Smooth muscle cell (in vitro differentiated cells): Measurements from ENCODE around the gene TNP1. TPM values are rescaled to one million over a fixed set of nuclear protein-coding genes. Genes with fewer than 3 reads are reported as not detected.

Experiments
- DNase-seq: peaks from one replicate; lab custom pipeline; 2025; ENCODE audit not compliant: unreplicated experiment; lab: John Stamatoyannopoulos, UW
- H2AFZ ChIP-seq: fragments of 200-600 bp; sonication (generic); 2 replicates; pipeline ENCODE4 v1.6.0; 2016; ENCODE audit warnings: antibody characterized with exemption, low read depth, mild to moderate bottlenecking
- H3F3A ChIP-seq: fragments of 200-600 bp; sonication (generic); 2 replicates; pipeline ENCODE4 v1.6.0; 2017; ENCODE audit warnings: antibody characterized with exemption, low read depth
- H3K27ac ChIP-seq: fragments of 200-600 bp; sonication (generic); 2 replicates; pipeline ENCODE4 v1.5.1; 2016; ENCODE audit warnings: low read depth, mild to moderate bottlenecking
- H3K27me3 ChIP-seq: fragments of 200-600 bp; sonication (generic); 2 replicates; pipeline ENCODE4 v1.6.1; 2016; ENCODE audit warnings: low read depth, mild to moderate bottlenecking
- H3K36me3 ChIP-seq: fragments of 200-600 bp; sonication (generic); 2 replicates; pipeline ENCODE4 v1.5.1; 2016; ENCODE audit warnings: low read depth
- H3K4me1 ChIP-seq: fragments of 200-600 bp; sonication (generic); 2 replicates; pipeline ENCODE4 v1.5.1; 2016; ENCODE audit warnings: low read depth
- H3K4me2 ChIP-seq: fragments of 200-600 bp; sonication (generic); 2 replicates; pipeline ENCODE4 v1.6.0; 2016; ENCODE audit warnings: mild to moderate bottlenecking
- H3K4me3 ChIP-seq: fragments of 200-600 bp; sonication (generic); 2 replicates; pipeline ENCODE4 v1.5.1; 2016; ENCODE audit warnings: mild to moderate bottlenecking
- H3K79me2 ChIP-seq: fragments of 200-600 bp; sonication (generic); 2 replicates; pipeline ENCODE4 v1.6.0; 2016; ENCODE audit warnings: low read depth, mild to moderate bottlenecking
- H3K9ac ChIP-seq: fragments of 200-600 bp; sonication (generic); 2 replicates; pipeline ENCODE4 v1.6.0; 2016; ENCODE audit warnings: low read depth
- H3K9me3 ChIP-seq: fragments of 200-600 bp; sonication (generic); replicated peaks from 2 replicates; pipeline ENCODE4 v1.5.1; 2016; ENCODE audit warnings: low read depth
- H4K20me1 ChIP-seq: fragments of 200-600 bp; sonication (generic); 2 replicates; pipeline ENCODE4 v1.6.0; 2016; ENCODE audit warnings: low read depth
- CTCF ChIP-seq: fragments of 200-600 bp; sonication (generic); IDR thresholded peaks from 2 replicates; pipeline ENCODE4 v1.5.1; 2017; ENCODE audit warnings: borderline replicate concordance, mild to moderate bottlenecking, antibody characterized with exemption; ENCODE audit not compliant: insufficient read depth, poor library complexity, severe bottlenecking
- WGBS: methylation state at CpG from one replicate; pipeline ENCODE4 v1.1.7; 2016; ENCODE audit warnings: low lambda C conversion rate; 5-methylcytosine and 5-hydroxymethylcytosine counted together
- polyA plus RNA-seq: library from polyadenylated mRNA; unstranded; fragments of >200 nt; fragmentation: Nextera tagmentation; extraction: Ambion mirVana; gene quantifications from 2 replicates; pipeline ENCODE4 v1.2.1, GENCODE V29; 2016
- total RNA-seq: library from RNA; depleted of rRNA; stranded (reverse); fragments of >200 nt; gene quantifications from 2 replicates; pipeline ENCODE4 v1.2.3, GENCODE V29; 2014

TNP1 gene
- total and polyA plus RNA-seq, 2 experiments from 2014 or later: not detected

GRCh38 chr2:216904554-216904953, 44.7 kb upstream of the TNP1 start:
- no peaks in the 10 kb centered on the region for H3K27me3 ChIP-seq
- H3K36me3 ChIP-seq: no peaks in the 10 kb centered on the region
- no peak for DNase-seq
- no peak overlapping the region for H2AFZ ChIP-seq
- H3K9me3 ChIP-seq: no peaks in the 10 kb centered on the region
- no peak overlapping the region for H3K27ac ChIP-seq
- no peak overlapping the region for H3K4me3 ChIP-seq
- no peak for TF ChIP-seq CTCF
- H4K20me1 ChIP-seq: no peaks in the 10 kb centered on the region
- no peaks in the 10 kb centered on the region for H3F3A ChIP-seq
- no peak overlapping the region for H3K4me2 ChIP-seq
- 87% methylated on average over 2 of the region's 2 CpGs for WGBS
- no peaks in the 10 kb centered on the region for H3K4me1 ChIP-seq
- no peaks in the 10 kb centered on the region for H3K79me2 ChIP-seq
- H3K9ac ChIP-seq: no peak overlapping the region

- Histone ChIP-seq H3K4me2 (no peak overlapping the region), H3K4me1 (no peaks in the 10 kb centered on the region), H3K36me3 (no peaks in the 10 kb centered on the region), H4K20me1 (no peaks in the 10 kb centered on the region), H3K4me3 (no peak overlapping the region), H3K9me3 (no peaks in the 10 kb centered on the region), H3K79me2 (no peaks in the 10 kb centered on the region), H3K27me3 (no peaks in the 10 kb centered on the region), H3F3A (no peaks in the 10 kb centered on the region), H2AFZ (no peak overlapping the region), H3K27ac (no peak overlapping the region), H3K9ac (no peak overlapping the region)
- WGBS: 88% methylated on average over 3 of the region's 3 CpGs
- DNase-seq: no peak
- TF ChIP-seq CTCF: no peak
Observed at GRCh38 chr2:216903470-216903869, 43.6 kb upstream of the TNP1 start.

GRCh38 chr2:216901273-216901672, 41.4 kb upstream of the TNP1 start:
- H3K79me2 ChIP-seq: no peaks in the 10 kb centered on the region
- H3K27ac ChIP-seq: no peak overlapping the region
- TF ChIP-seq CTCF: no peak
- no peak for DNase-seq
- H2AFZ ChIP-seq: no peak overlapping the region
- no peaks in the 10 kb centered on the region for H3K36me3 ChIP-seq
- whole genome bisulfite sequencing: 74% methylated on average over 2 of the region's 2 CpGs
- no peak overlapping the region for H3K9ac ChIP-seq
- no peaks in the 10 kb centered on the region for H4K20me1 ChIP-seq
- H3K4me2 ChIP-seq: no peak overlapping the region
- no peaks in the 10 kb centered on the region for H3K9me3 ChIP-seq
- H3K27me3 ChIP-seq: no peaks in the 10 kb centered on the region
- no peaks in the 10 kb centered on the region for H3F3A ChIP-seq
- no peak overlapping the region for H3K4me3 ChIP-seq
- no peaks in the 10 kb centered on the region for H3K4me1 ChIP-seq

GRCh38 chr2:216900406-216900805, 40.5 kb upstream of the TNP1 start:
- Histone ChIP-seq H3K36me3 (no peaks in the 10 kb centered on the region), H4K20me1 (no peaks in the 10 kb centered on the region), H3K27me3 (no peaks in the 10 kb centered on the region), H3K9me3 (no peaks in the 10 kb centered on the region), H3K79me2 (no peaks in the 10 kb centered on the region), H3K4me2 (no peak overlapping the region), H3F3A (no peaks in the 10 kb centered on the region), H2AFZ (no peak overlapping the region), H3K9ac (no peak overlapping the region), H3K4me1 (no peaks in the 10 kb centered on the region), H3K4me3 (no peak overlapping the region), H3K27ac (no peak overlapping the region)
- TF ChIP-seq CTCF: no peak
- no peak for DNase-seq
